Fibroblast of lung (primary cell): ENCODE measurements around the gene HOXB1.

Source experiments
- EZH2 ChIP-seq: IDR thresholded peaks from 2 replicates; pipeline ENCODE4 v1.5.1; 2012; ENCODE audit warnings: low read length, control low read depth, mild to moderate bottlenecking; ENCODE audit errors: missing control alignments
- TF ChIP-seq, protein P1 (sequence below), 2 donors: IDR thresholded peaks in 1 of 2; conservative IDR thresholded peaks in 1 of 2; 1 replicate in 1 of 2; 2 replicates in 1 of 2; pipeline ENCODE4 v1.5.1; 2011 to 2012; ENCODE audit warnings: low read length in 2 of 2, control low read depth in 1 of 2, inconsistent platforms in 1 of 2, low read depth in 1 of 2, mild to moderate bottlenecking in 1 of 2

DNA sequence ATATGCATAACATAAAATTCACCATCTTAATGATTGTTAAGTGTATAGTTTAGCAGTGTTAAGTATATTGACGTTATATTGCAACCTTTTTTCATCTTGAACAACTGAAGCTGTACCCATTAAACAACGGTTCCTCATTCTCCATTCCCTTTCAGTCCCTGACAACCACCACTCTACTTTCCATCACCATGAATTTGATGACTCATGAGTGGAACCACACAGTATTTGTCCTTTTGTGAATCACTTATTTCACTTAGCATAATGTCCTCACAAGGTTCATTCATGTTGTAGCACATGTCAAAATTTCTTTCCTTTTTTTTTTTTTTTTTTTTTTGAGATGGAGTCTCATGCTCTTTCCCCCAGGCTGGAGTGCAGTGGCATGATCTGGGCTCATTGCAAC is 46.0 kb downstream of the HOXB1 start:
- TF ChIP-seq, protein P1, sequence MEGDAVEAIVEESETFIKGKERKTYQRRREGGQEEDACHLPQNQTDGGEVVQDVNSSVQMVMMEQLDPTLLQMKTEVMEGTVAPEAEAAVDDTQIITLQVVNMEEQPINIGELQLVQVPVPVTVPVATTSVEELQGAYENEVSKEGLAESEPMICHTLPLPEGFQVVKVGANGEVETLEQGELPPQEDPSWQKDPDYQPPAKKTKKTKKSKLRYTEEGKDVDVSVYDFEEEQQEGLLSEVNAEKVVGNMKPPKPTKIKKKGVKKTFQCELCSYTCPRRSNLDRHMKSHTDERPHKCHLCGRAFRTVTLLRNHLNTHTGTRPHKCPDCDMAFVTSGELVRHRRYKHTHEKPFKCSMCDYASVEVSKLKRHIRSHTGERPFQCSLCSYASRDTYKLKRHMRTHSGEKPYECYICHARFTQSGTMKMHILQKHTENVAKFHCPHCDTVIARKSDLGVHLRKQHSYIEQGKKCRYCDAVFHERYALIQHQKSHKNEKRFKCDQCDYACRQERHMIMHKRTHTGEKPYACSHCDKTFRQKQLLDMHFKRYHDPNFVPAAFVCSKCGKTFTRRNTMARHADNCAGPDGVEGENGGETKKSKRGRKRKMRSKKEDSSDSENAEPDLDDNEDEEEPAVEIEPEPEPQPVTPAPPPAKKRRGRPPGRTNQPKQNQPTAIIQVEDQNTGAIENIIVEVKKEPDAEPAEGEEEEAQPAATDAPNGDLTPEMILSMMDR (conservative IDR thresholded peaks at IDR 0.05 in 1 of 2, IDR thresholded peaks at IDR 0.05 in 1 of 2; ENCODE audit: low read depth in 1 of 2, low read length in 2 of 2) = no peak
- TF ChIP-seq EZH2 = no peak
